ENCODE data around the gene LAMC1.
"Not testable (repeated sequence)": the region's sequence is repeated elsewhere in the genome, so short reads cannot be mapped to it uniquely, and the experiment has no call there.

Gene LAMC1

DNA sequence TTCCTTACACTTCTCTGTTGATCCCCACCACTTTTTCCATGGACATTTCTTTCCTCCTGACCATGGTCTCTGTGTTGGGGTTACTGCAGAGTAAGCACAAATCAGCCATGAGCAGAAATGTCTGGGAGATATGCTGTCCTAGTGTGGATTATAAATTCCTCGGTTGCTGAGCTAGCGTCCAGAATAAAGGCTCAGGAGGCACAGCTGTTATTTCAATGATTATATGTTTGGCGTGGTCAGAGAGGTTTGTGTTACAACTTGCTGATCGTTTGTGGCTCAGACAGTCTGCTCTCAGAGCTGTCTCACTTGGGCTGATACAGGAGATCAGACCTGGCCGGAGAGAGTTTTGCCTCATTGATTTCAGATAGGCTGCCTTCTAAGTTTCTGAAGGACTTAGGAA, 125.4 kb downstream of the LAMC1 start:
- DNase-seq (ENCODE audit: low read depth, low spot score) = peak; percentile 72

DNA sequence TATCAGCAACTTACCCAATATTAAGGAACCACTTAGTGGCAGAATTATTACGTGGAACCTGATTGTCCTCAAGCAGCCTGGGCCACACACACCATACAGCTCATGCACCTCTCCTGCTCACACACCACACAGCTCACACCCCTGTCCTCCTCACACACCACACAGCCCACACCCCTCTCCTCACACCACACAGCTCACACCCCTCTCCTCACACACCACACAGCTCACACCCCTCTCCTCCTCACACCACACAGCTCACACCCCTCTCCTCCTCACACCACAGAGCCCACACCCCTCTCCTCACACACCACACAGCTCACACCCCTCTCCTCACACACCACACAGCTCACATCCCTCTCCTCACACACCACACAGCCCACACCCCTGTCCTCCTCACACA, 126.1 kb downstream of the LAMC1 start:
- DNase-seq (ENCODE audit: low read depth, low spot score) = no peak

DNA sequence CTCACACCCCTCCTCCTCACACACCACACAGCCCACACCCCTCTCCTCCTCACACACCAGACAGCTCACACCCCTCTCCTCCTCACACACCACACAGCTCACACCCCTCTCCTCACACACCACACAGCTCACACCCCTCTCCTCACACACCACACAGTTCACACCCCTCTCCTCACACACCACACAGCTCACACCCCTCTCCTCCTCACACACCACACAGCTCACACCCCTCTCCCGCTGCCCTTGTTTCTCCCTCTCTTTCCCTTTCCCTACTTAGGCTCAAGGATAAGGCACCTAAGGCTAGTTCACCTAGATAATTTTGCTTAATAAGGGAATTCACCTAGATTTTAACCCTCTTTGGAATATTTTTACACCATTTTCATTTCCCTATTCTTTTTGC, 126.8 kb downstream of the LAMC1 start:
- DNase-seq (ENCODE audit: low read depth, low spot score) = not testable (repeated sequence)

DNA sequence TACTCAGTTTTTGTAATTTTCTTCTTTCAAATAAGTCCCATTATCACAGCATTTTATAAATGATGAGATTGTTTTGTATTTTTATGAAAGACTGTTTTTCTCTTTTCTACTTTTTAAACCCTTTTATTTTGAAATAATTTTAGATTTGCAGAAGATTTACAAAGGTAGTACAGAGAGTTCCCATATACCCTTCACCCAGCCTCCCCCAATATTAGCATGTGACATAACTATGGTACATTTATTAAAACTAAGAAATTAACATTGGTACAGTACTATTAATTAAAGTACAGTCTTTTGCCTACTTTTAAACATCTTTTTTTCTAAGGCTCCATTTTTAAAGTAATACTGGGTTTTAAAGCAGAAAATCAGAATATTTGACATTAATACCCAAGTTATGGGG, 127.2 kb downstream of the LAMC1 start:
- DNase-seq (ENCODE audit: low read depth, low spot score) = no peak

DNA sequence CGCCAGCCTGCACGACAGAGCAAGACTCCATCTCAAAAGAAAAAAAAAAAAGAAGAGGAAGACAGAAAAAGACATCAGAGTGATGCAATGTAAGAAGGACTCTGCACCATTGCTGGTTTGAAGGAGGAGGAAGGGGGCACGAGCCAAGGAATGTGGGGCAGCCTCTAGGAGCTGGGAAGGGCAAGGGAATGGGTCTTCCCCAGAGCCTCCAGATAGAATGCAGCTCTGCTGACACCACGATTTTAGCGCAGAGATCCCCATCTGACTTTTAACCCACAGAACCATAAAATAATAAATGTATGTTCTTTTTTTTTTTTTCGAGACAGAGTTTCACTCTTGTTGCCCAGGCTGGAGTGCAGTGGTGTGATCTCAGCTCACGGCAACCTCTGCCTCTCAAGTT, 129.0 kb downstream of the LAMC1 start:
- no peak for DNase-seq (ENCODE audit: low read depth, low spot score)

DNA sequence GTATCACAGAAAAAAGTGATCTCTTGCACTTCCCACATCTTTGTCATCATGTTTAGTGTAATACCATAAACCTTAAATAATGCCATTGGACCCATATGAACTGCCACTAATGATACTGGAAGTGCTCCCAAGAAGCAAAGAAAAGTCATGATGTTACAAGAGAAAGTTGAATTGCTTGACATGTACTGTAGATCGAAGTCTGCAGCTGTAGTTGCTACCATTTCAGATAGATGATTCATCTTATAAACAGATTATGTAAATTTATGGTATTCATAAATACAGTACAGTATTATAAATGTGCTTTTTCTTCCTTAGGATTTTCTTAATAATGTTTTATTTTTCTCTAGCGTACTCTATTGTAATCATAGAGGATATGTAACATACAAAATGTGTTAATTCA, 132.7 kb downstream of the LAMC1 start:
- no peak for DNase-seq (ENCODE audit: low read depth, low spot score)

DNA sequence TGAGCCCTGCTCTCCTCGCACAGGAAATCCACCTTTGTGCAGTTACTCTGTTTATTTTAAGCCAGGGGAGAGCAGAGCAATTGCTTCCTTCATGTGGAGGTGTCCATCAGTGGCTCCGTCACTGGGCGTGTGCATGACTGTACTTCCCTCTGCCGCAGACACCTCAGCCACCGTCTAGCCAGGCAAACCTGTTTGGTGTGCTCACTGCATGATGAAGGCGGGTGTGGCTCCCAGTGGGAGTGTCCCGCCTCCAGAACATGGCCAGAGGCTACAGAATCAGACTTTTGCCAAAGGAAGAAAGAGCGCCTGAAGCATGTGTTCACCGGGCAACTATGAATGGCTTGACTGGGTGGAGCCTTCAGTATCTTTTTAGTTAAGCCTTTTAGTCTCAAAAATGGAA, 136.7 kb downstream of the LAMC1 start:
- DNase-seq (ENCODE audit: low read depth, low spot score) = peak; percentile 31

DNA sequence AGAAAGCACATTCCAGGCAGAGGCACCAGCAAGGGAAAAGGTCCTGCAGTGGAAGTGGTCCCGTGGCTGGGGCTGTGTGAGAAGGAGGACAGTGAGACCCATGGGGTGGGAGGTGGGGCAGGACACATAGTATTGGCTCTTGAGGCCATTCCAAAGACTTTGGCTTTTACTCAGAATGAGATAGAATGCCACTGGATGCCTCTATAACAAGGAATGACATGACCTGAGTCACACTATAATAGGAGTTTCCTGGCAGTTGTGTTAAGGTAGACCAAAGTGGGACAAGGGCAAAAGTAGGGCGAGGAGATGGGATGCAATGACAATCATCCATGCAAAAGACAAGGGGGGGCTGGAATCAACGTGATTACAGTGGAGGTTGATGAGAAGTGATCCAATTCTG, 138.2 kb downstream of the LAMC1 start:
- DNase-seq (ENCODE audit: low read depth, low spot score) = no peak

DNA sequence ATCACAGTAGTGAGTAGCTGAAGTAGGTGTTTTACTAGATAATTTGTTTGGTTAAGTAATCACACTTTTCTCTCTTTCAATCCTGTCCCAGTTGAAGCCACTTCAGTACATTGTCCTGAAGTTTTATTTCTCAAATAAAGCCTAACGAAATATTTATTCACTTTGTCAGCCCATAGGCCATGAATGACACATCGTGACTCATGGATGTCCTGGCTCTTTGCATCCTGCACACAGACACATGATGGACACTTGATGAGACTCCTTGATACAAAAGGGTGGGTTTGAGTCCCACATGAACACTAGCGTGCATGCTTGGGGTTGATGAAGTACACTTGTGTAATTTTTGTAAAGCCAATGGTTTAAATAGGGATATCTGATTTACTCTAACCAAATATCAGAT, 140.1 kb downstream of the LAMC1 start:
- DNase-seq (ENCODE audit: low read depth, low spot score) = peak; percentile 80

DNA sequence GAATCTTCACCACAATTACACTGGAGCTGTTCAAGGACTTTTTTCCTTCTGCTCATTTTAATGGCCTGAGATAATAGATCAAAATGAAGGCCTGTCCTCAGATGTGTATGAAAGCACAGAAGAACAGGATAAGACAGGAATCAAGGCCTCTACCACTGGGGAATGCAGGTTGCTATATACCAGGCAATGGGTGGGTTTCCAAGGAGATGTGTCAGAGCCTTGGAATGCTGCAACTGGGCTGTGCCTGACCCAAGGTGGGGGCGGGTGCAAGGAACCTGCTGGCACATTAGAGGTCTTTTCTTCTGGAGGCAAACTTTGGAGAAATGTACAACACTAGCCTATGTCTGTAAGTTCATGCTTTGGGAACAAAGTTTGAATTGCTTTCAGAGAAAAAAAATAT, 141.1 kb downstream of the LAMC1 start:
- peak; percentile 89 for DNase-seq (ENCODE audit: low read depth, low spot score)

DNA sequence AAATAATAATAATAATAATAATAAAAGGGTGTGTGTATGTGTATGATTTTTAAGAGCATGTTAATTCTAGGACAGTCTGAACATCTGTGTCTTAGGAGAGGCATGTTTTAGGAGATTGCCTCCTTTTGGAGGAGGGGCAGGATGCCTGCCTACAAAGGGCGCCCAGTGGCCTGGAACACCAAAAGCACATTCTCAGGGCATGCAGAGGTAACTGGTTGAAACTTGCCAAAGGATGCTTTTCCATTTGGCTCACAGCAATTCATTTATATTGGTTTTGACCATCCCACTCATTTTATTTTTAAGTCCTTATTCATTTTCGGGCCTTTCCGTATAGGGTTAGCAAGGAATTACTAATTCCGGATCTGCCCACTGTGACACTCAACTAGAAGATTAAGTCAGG, 141.7 kb downstream of the LAMC1 start:
- DNase-seq (ENCODE audit: low read depth, low spot score) = no peak

DNA sequence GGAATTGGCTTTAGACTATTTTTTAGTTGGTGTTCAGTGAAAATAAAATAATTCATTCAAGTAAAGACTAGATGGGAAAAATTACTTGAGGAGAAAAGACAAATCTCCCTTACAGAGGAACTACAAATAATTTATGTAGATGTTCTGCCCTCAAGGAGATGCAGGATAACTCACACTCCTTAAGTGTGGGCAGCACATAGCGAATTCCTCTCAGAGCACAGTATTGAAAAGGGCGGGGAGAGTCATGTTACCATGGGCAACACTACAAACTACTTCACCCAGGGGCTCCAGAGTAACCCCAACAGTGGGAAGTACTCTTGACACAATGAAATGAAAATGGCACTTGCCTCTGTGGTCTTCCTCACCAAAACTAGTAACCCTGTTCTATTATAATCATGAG, 142.2 kb downstream of the LAMC1 start:
- DNase-seq (ENCODE audit: low read depth, low spot score) = no peak

DNA sequence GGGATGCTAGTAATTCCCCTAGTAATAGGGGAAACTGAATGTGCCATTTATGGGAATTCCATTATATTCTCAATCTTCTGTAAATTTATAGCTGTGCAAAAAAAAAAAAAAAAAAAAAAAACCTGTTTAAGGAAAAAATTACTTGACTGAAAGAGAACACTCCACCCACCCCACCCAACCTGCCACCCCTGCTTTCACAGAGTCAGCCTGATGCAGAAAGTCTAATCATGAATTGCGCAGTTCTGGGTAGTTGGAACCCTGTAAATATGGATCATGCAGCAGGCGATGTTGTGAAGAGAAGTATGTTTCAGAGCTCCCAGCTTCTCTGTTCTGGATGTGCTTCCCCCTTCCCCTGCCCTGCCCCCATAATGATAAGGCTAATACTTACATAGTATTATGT, 143.2 kb downstream of the LAMC1 start:
- no peak for DNase-seq (ENCODE audit: low read depth, low spot score)

DNA sequence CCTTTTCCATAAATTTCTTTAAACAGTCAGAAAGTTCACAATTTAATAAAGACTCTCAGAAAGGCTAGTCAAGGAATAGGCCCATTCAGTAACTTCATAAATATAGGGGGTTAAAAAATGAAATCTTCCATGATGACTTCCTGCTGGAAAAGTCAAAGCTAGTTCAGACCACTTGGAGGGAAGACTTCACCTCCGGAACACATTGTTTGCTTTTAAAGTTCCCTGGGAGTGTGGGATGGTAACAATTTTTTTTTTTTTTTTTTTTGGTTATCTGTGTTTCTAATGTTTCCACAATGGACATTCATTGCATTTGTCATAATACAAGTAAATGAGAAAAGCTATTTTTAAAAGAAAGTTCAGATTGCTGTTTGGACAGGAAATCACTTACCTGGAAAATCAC, 144.5 kb downstream of the LAMC1 start:
- DNase-seq (ENCODE audit: low read depth, low spot score) = no peak

DNA sequence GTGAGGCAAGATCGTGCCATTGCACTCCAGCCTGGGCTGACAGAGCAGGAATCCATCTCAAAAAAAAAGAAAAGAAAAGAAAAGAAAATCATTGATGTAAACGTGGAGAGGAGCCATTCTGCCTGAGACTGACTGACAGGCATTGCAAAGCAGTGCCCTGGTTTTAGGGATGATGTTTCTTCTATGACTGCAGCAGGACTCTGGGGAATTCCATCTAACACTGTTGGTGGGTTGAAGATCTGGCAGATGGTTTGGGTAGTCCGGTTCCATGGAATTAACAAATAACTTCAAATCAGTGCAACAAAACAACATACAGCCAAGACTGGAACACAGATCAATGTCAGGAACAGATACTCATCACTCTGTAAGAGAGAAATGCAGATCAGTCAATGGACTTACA, 145.1 kb downstream of the LAMC1 start:
- no peak for DNase-seq (ENCODE audit: low read depth, low spot score)

DNA sequence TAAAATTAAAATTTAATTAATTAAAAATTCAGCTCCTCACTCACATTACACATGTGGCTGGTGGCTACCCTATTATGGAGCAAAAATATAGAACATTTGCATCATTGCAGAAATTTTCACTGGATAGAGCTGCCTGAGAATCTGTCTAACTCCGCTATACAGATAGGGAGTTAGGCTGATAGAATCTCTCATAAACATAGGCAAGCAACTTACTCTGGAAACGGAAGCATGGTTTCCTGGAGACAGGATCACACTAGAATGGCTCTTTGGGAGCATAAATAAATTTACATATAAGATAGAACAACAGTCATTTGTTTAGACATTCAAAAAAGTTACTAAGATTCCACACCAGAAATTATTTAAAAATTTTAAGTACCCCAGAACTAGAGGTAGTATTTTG, 150.6 kb downstream of the LAMC1 start:
- DNase-seq (ENCODE audit: low read depth, low spot score) = no peak

DNA sequence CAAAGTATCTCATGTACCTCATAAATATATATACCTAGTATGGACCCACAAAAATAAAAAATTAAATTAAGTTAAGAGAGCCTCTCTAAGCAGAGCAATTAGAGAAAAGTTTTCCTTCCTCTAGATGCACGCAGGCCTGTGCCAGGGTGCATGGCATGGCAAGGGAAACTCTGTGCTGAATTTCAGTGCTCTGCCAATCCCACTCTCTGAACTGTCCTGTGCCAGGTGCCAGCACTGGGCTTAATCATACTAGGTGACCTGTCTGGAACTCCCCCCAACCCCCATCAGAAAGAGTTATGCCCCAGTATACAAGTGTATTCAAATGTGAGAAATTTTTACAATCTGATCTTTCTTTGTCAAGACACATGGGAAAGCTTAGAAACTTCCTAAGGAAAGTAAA, 152.4 kb downstream of the LAMC1 start:
- DNase-seq (ENCODE audit: low read depth, low spot score) = no peak

DNA sequence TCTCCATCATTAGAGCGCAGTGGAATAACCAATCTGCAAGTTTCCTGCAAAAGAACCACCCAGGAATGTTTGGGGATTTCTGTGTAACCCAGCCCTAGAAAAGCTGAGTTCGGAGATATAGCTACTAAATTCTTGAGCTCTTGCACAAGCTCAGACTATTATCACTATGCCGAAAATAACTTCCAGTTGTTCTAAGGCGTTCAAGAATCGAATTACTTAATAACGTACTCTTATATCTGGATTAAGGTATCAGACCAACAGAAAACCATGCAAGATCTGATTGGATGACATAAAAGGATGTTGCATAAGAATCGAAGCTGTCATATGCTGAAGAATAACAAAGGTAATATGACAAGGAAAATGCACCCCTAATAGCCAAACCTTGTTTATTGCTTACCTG, 155.3 kb downstream of the LAMC1 start:
- no peak for DNase-seq (ENCODE audit: low read depth, low spot score)

DNA sequence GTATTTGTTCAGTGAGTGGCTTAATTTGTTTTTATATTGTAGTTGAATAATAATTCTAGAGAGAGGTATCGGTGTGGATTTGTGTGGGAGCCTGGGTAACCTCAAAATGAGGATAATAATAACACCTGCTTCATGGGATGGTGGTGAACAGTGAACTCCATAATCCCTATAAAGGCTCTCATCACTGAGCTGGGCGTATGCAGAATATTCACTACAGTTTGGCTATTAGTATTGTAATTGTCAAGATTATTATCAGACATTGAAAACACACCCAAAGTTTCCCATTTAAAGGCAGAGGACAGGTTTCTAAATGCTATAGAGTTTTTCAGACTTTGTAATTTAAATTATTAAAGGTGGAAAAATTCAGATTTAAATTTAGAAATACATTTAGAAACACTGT, 155.8 kb downstream of the LAMC1 start:
- no peak for DNase-seq (ENCODE audit: low read depth, low spot score)

DNA sequence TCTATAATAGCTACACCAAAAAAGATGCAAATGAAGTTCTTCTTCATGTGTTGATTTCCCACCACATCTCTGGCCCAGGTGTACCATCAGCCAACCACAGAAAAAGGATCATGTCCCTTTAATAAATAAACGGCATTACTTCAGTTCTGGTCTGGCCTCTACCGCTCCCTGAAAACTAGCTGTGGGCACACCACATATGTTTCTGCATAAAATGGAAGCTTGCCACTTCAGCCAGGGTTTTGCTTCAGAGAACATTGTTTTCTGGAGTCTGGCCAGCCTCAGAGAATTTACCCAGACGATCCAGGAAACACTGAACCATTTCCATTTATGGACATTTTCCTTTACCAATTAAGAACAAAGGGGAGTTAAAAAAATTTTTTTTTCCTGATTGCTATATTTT, 157.0 kb downstream of the LAMC1 start:
- peak; percentile 96 for DNase-seq (ENCODE audit: low read depth, low spot score)

DNA sequence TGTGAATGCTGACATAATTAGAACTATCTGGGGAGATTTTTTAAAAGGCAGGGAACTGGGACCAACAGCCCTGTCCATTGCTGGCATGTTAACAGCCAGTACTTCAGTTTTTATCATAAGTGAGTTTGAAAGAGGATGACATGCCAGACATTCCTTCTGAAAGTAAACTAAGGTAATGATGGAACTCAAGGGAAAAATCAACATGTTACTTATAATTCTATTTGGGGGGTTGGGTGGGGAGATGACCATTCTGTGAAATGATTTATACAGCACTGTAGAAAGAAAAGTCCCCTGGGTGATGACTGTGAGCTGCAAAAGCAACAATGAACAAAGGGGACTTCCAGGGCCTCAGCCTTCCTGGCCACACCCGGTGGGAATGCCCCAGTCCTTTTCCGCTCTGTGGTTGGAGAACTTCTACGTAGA, 157.4 kb downstream of the LAMC1 start:
- DNase-seq (ENCODE audit: low read depth, low spot score) = peak; percentile 88

DNA sequence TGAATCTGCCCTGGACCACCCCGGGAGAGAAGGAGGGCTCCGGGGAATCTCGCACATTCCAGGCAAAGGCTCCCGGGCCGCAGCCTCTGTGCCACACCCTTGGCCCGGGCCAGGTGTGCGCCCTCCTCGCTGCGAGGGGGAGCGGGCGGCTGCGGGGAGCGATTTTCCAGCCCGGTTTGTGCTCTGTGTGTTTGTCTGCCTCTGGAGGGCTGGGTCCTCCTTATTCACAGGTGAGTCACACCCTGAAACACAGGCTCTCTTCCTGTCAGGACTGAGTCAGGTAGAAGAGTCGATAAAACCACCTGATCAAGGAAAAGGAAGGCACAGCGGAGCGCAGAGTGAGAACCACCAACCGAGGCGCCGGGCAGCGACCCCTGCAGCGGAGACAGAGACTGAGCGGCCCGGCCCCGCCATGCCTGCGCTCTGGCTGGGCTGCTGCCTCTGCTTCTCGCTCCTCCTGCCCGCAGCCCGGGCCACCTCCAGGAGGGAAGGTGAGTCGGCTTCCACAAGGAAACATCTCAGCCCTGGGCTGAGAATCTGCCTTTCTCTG, 162.8 kb downstream of the LAMC1 start, which contains the start of gene LAMC2:
Gene LAMC2, plus strand, starts transcription at position 324 of the 550 bp plus-strand sequence. Its CDS starts 89 bp downstream, at position 413.
- peak; percentile 74 for DNase-seq (ENCODE audit: low read depth, low spot score)

DNA sequence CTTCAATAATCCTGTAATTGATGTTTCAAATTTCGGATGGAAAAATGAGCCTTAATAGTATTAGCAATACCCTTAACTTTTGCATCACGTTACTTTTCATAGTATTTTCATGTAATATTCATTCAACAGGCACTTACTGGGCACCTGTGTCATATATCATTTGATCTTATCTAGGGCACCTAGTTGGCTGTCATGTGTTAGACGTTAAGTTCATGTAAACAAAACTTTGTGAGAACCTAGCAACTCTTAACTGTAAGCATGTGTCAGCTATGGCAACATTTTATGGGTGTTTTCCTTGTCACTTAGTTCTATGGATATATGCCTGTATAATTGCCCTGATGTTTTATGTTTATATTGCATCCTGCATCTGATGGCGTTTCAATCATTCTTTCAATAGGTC, 163.6 kb downstream of the LAMC1 start:
- no peak for DNase-seq (ENCODE audit: low read depth, low spot score)

DNA sequence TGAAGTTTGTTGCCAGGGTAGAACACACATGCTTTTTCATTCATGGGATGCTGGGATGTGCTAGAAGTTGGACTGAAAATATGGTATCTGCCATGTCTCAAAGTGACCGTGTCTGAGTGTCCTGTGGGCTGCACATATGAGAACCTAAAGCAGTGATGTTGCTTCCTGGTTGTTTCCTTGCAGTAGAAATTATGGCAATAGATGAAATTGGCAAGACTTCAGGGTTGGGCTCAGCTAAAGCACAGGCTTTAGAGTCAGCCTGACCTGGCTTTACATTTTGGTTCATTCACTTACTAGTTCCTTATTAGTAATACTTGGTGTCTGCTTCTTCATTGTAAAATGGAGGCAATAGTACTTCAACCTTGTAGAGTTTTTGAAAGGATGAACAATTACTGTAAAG, 165.0 kb downstream of the LAMC1 start:
- DNase-seq (ENCODE audit: low read depth, low spot score) = no peak
